ENCODE data around the gene SRL.

The SRL gene

DNA sequence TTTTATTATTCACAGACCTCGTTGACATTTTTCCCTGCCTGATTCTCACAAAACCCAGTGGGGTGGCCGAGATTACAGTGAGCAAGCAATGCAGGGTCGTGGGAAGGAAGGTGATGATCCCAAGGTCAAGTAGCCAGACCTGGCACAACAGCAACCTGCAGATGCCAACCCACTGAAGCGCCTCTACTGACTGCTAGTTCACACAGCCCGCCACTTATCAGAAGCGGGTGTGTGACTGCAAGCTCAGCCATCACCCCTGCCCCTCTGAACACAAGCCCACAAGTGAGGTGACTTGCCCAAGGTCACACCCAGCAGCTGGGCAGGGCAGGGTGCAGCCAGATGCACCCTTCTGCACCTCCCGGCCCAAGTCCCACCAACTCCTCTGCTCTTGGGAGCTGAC is 23.8 kb upstream of the SRL start:
- no peak for DNase-seq
- Mint-ChIP-seq H3K27me3 (ENCODE audit: low read depth, poor library complexity) (no peaks in the 10 kb centered on the region), H3K27ac (peak overlapping the region; percentile 62), H3K4me3 (no peak overlapping the region), H3K36me3 (ENCODE audit: low read depth) (peaks cover 20% of the 10 kb centered on the region), H3K4me1 (peaks cover 41% of the 10 kb centered on the region), H3K9me3 (no peaks in the 10 kb centered on the region)
- TF ChIP-seq, protein P1, sequence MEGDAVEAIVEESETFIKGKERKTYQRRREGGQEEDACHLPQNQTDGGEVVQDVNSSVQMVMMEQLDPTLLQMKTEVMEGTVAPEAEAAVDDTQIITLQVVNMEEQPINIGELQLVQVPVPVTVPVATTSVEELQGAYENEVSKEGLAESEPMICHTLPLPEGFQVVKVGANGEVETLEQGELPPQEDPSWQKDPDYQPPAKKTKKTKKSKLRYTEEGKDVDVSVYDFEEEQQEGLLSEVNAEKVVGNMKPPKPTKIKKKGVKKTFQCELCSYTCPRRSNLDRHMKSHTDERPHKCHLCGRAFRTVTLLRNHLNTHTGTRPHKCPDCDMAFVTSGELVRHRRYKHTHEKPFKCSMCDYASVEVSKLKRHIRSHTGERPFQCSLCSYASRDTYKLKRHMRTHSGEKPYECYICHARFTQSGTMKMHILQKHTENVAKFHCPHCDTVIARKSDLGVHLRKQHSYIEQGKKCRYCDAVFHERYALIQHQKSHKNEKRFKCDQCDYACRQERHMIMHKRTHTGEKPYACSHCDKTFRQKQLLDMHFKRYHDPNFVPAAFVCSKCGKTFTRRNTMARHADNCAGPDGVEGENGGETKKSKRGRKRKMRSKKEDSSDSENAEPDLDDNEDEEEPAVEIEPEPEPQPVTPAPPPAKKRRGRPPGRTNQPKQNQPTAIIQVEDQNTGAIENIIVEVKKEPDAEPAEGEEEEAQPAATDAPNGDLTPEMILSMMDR (IDR thresholded peaks at IDR 0.05) = no peak

DNA sequence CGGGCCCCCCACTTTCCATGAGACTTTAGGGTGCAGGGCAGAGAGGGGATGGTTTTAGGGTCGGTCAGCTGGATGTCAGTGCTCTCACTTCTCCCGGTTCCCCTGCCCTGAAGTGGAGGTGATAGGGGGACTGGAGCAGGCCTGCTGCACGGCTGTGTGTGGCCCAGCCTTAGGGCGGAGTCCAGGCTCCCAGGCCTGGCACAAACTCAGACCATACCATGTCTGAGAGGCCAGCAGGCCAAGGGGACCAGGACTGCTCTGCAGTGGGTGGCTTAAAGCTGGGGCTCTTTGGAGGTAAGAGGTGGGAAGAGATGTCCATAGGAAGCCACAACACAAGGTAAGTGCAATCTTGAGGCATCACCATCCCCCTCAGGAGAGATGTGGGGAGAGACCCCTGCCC is 22.7 kb upstream of the SRL start:
- Mint-ChIP-seq H3K9me3 (no peaks in the 10 kb centered on the region), H3K4me3 (no peak overlapping the region), H3K4me1 (peaks cover 35% of the 10 kb centered on the region), H3K27ac (no peak overlapping the region), H3K27me3 (ENCODE audit: low read depth, poor library complexity) (no peaks in the 10 kb centered on the region), H3K36me3 (ENCODE audit: low read depth) (peaks cover 29% of the 10 kb centered on the region)
- DNase-seq = no peak
- TF ChIP-seq, protein P1 (IDR thresholded peaks at IDR 0.05) = no peak

DNA sequence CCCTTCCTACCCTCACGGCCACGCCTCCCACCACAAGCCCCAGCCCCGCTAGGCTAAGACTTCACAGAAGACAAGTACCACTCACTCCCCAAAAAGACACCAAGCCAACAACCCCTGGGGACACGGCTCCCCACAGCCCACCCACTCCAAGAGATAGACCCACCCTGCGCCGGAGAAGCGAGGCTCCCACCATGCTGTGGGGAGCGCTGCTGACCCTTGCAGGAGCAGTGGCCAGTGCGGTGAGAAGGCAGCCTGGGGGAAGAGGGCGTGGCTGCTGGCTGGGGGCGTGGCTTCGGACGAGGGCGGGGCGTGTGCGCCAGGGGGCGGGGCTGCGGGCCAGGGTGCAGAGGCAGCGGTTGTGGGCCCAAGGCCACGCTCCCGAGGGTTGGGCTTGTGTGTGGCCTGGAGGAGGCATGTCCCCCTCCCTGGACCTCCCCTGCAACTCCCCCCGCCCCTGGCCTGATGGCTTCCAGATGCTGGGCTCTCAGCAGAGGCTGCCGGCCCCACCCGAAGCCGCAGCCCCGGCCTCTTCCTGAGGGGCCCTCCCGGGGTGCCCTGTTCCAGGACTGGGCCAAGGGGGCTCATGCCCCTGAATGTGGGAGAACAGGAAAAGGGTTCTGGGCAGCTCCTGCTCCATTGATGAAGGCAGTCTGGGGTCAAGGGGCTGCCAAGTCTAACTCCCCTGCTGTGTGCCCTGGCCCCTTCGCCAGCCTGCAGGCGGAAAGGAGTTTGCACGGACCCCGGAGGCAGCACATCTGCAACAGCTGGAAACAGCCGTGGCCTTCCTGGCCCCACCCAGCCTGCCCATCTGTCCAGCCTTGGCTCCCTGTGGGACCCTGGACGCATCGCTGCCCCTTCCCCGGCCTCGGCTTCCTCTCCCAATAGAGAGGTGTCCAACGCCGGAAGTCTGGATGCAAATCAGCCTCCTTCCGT is 21.9 kb upstream of the SRL start:
- Mint-ChIP-seq H3K4me1 (peaks cover 35% of the 10 kb centered on the region), H3K4me3 (no peak overlapping the region), H3K27me3 (ENCODE audit: low read depth, poor library complexity) (no peaks in the 10 kb centered on the region), H3K27ac (no peak overlapping the region), H3K9me3 (no peaks in the 10 kb centered on the region), H3K36me3 (ENCODE audit: low read depth) (peaks cover 34% of the 10 kb centered on the region)
- TF ChIP-seq, protein P1 (IDR thresholded peaks at IDR 0.05) = no peak
- peak; percentile 83 for DNase-seq

DNA sequence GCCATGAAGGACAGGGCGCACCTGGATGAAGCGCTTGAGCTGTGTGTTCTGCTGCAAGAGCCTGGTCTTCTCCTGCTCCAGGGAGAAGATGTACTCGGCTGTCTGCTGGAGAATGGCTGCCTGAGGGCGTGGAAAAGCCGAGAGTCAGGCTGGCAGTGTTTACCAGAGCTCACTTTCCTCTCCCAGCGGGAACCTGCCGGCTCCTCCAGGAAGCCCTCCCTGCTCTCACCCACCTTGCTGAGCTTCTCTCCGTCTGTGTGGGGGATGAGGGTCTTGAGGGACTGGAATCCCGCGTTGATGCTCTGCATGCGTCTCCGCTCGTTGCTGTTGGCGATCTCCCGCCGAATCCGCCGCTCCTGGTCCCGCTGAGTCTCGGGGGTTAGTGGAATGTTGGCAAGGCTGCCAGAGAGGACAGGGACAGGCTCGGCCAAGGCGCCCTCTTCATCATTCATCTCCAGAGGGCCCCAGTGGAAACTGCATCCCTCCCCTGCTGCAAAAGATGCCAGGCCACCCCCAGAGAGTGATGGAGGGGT is 20.5 kb upstream of the SRL start:
- Mint-ChIP-seq H3K27me3 (ENCODE audit: low read depth, poor library complexity) (no peaks in the 10 kb centered on the region), H3K9me3 (no peaks in the 10 kb centered on the region), H3K27ac (peak overlapping the region; percentile 48), H3K4me3 (no peak overlapping the region), H3K36me3 (ENCODE audit: low read depth) (peaks cover 29% of the 10 kb centered on the region), H3K4me1 (peaks cover 36% of the 10 kb centered on the region)
- DNase-seq = no peak
- TF ChIP-seq, protein P1 (IDR thresholded peaks at IDR 0.05) = no peak

DNA sequence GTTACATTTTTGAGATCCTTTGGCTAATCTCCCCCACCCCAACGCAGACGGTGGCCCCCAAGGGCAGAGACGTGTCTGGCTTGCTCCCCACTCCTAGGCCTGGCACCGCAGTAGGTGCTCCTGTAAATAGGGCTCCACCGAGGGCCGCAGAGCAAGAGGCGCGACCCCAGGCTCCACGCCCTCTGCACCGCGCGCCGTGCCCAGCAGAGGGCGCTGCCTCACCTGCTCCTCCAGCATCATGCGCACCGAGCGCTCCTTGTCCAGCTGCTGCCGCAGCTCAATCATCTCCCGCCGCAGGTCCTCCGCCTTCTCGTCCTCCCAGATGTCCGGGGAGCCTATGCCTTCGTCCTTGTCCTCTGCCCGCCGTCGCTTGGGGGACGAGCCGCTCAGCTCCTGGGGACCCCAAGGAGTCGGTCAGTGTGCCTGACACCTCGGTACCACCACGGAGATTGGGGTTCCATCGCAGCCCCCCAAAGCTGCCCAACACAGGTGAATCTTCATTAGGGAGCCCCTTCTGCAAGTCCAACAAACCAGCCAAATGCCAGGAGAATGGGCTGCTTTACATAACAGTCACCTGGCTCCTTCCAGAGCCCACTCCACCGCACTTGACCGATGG is 19.8 kb upstream of the SRL start:
- Mint-ChIP-seq H3K27me3 (ENCODE audit: low read depth, poor library complexity) (no peaks in the 10 kb centered on the region), H3K27ac (no peak overlapping the region), H3K36me3 (ENCODE audit: low read depth) (peaks cover 35% of the 10 kb centered on the region), H3K9me3 (no peaks in the 10 kb centered on the region), H3K4me1 (peaks cover 36% of the 10 kb centered on the region), H3K4me3 (no peak overlapping the region)
- TF ChIP-seq, protein P1 (IDR thresholded peaks at IDR 0.05) = peak; percentile 95
- peak; percentile 84 for DNase-seq
